Fibroblast of lung (primary cell): ENCODE results near the gene CHST1. TPM values are rescaled to one million over a fixed set of nuclear protein-coding genes. Genes with fewer than 3 reads are reported as not detected.

Experiments used
- DNase-seq, 2 donors: peaks; one replicate each; pipeline versions ENCODE4 v3.0.0 to v3.0.0-alpha.2; 2010; ENCODE audit warnings: low read depth in 2 of 2
- H2AFZ ChIP-seq: 2 replicates; pipeline ENCODE4 v1.5.1; 2012; ENCODE audit warnings: low read length, control low read depth, inconsistent platforms
- H3K27ac ChIP-seq: 2 replicates; pipeline ENCODE4 v1.5.1; 2011; ENCODE audit warnings: low read length, control low read depth; ENCODE audit not compliant: insufficient read depth
- H3K27me3 ChIP-seq: 2 replicates; pipeline ENCODE4 v1.5.1; 2011; ENCODE audit warnings: mild to moderate bottlenecking, low read length; ENCODE audit not compliant: control insufficient read depth, insufficient read depth
- H3K36me3 ChIP-seq: 2 replicates; pipeline ENCODE4 v1.5.1; 2011; ENCODE audit warnings: low read length; ENCODE audit not compliant: control insufficient read depth, insufficient read depth
- H3K4me1 ChIP-seq: 2 replicates; pipeline ENCODE4 v1.5.1; 2011; ENCODE audit warnings: low read length; ENCODE audit not compliant: control insufficient read depth, insufficient read depth; ENCODE audit errors: extremely low read depth
- H3K4me2 ChIP-seq: 2 replicates; pipeline ENCODE4 v1.5.1; 2011; ENCODE audit warnings: low read length, control low read depth; ENCODE audit not compliant: insufficient read depth; ENCODE audit errors: extremely low read depth
- H3K4me3 ChIP-seq, 4 experiments: fragments of 200-600 bp in 1 of 4; sonication (generic) in 1 of 4; replicated peaks in 1 of 4; 2 replicates each; pipeline ENCODE4 v1.5.1; 2011 to 2016; ENCODE audit warnings: low read length in 4 of 4, low read depth in 3 of 4, mild to moderate bottlenecking in 3 of 4, control low read depth in 2 of 4, inconsistent platforms in 1 of 4, mixed read lengths in 1 of 4; ENCODE audit not compliant: insufficient read depth in 1 of 4; ENCODE audit errors: control extremely low read depth in 1 of 4
- H3K79me2 ChIP-seq: 2 replicates; pipeline ENCODE4 v1.5.1; 2012; ENCODE audit warnings: mild to moderate bottlenecking, low read length, inconsistent platforms; ENCODE audit not compliant: control insufficient read depth, insufficient read depth
- H3K9ac ChIP-seq: 2 replicates; pipeline ENCODE4 v1.5.1; 2011; ENCODE audit warnings: mild to moderate bottlenecking, low read length, control low read depth; ENCODE audit not compliant: insufficient read depth
- H3K9me3 ChIP-seq: 2 replicates; pipeline ENCODE4 v1.5.1; 2012; ENCODE audit warnings: low read depth, low read length; ENCODE audit not compliant: control insufficient read depth, insufficient read depth
- H4K20me1 ChIP-seq: 2 replicates; pipeline ENCODE4 v1.5.1; 2011; ENCODE audit warnings: low read length; ENCODE audit not compliant: control insufficient read depth, insufficient read depth; ENCODE audit errors: extremely low read depth
- EZH2 ChIP-seq: IDR thresholded peaks from 2 replicates; pipeline ENCODE4 v1.5.1; 2012; ENCODE audit warnings: low read length, control low read depth, mild to moderate bottlenecking; ENCODE audit errors: missing control alignments
- polyA plus RNA-seq, 2 donors: library from polyadenylated mRNA; depleted of rRNA in 1 of 2; stranded (reverse) in 1 of 2; unstranded in 1 of 2; fragments of >200 nt; gene quantifications; 2 replicates each; pipeline ENCODE4 v1.2.1, GENCODE V29; 2011 to 2012; ENCODE audit warnings: missing spikeins in 1 of 2
- total RNA-seq: library from RNA; depleted of rRNA; stranded (reverse); fragments of >200 nt; gene quantifications from 2 replicates; pipeline ENCODE4 v1.2.1, GENCODE V29; 2014
- TF ChIP-seq, protein P1 (sequence below), 2 donors: IDR thresholded peaks in 1 of 2; conservative IDR thresholded peaks in 1 of 2; 1 replicate in 1 of 2; 2 replicates in 1 of 2; pipeline ENCODE4 v1.5.1; 2011 to 2012; ENCODE audit warnings: low read length in 2 of 2, control low read depth in 1 of 2, inconsistent platforms in 1 of 2, low read depth in 1 of 2, mild to moderate bottlenecking in 1 of 2

CHST1 gene
- total and polyA plus RNA-seq, 2 donors (not counting 1 experiment from before 2014, with no cell fraction given) = under 0.01 to 0.17 TPM

DNA sequence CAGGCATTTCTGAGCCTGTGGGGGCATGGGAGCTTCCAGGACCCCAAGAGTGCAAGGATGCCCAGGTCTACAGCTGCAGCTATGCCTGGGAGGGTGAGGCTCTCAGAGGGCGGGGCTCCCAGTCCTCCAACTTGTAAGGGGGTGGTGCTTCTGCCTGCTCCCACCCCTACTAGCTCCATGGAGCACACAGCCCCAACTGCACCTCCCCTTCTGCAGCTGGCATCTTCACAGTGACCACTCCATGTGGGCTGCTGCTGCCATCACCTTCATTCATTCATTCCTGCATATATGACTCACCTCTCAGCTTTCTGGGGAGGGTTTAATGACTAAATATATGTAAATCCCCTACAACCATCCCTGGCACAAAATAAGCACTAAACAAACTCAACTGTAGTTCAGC lies 43.8 kb downstream of the CHST1 start:
- no peaks in the 10 kb centered on the region for H3K27me3 ChIP-seq
- no peak for DNase-seq
- H3K79me2 ChIP-seq = no peaks in the 10 kb centered on the region
- H3K4me1 ChIP-seq = no peaks in the 10 kb centered on the region
- no peak overlapping the region for H3K27ac ChIP-seq
- no peak overlapping the region for H2AFZ ChIP-seq
- H3K9me3 ChIP-seq = no peaks in the 10 kb centered on the region
- H4K20me1 ChIP-seq = no peaks in the 10 kb centered on the region
- TF ChIP-seq, protein P1, sequence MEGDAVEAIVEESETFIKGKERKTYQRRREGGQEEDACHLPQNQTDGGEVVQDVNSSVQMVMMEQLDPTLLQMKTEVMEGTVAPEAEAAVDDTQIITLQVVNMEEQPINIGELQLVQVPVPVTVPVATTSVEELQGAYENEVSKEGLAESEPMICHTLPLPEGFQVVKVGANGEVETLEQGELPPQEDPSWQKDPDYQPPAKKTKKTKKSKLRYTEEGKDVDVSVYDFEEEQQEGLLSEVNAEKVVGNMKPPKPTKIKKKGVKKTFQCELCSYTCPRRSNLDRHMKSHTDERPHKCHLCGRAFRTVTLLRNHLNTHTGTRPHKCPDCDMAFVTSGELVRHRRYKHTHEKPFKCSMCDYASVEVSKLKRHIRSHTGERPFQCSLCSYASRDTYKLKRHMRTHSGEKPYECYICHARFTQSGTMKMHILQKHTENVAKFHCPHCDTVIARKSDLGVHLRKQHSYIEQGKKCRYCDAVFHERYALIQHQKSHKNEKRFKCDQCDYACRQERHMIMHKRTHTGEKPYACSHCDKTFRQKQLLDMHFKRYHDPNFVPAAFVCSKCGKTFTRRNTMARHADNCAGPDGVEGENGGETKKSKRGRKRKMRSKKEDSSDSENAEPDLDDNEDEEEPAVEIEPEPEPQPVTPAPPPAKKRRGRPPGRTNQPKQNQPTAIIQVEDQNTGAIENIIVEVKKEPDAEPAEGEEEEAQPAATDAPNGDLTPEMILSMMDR (conservative IDR thresholded peaks at IDR 0.05 in 1 of 2, IDR thresholded peaks at IDR 0.05 in 1 of 2; ENCODE audit: low read depth in 1 of 2, low read length in 2 of 2) = no peak
- no peak for TF ChIP-seq EZH2
- H3K9ac ChIP-seq = no peak overlapping the region
- H3K4me2 ChIP-seq = no peak overlapping the region
- H3K4me3 ChIP-seq = no peak overlapping the region
- H3K36me3 ChIP-seq = no peaks in the 10 kb centered on the region

DNA sequence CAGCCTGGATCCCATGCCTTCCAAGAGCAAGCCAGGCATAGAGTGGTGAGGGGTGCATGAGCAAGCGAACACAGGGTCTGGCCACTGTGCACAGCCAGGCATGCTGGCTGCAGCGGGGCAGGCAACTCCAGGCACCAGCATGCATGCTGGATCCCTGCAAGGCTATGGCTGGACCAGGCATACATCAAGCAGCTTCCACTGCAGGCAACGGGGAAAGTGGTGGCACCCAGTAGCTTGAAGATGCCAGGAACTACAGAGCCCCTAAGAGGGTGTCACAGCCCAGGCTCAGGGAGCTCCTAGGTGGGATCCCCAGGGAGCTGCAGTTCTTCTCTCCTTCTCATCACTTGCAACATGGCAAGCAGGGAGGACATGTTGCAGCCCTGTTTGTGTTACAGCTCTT lies 45.2 kb downstream of the CHST1 start:
- TF ChIP-seq EZH2 = no peak
- TF ChIP-seq, protein P1 (conservative IDR thresholded peaks at IDR 0.05 in 1 of 2, IDR thresholded peaks at IDR 0.05 in 1 of 2; ENCODE audit: low read depth in 1 of 2, low read length in 2 of 2) = no peak
- no peaks in the 10 kb centered on the region for H3K27me3 ChIP-seq
- H4K20me1 ChIP-seq = no peaks in the 10 kb centered on the region
- no peaks in the 10 kb centered on the region for H3K4me1 ChIP-seq
- no peak overlapping the region for H3K4me3 ChIP-seq
- no peak overlapping the region for H3K27ac ChIP-seq
- H3K4me2 ChIP-seq = no peak overlapping the region
- no peaks in the 10 kb centered on the region for H3K9me3 ChIP-seq
- H2AFZ ChIP-seq = no peak overlapping the region
- H3K79me2 ChIP-seq = no peaks in the 10 kb centered on the region
- no peaks in the 10 kb centered on the region for H3K36me3 ChIP-seq
- H3K9ac ChIP-seq = no peak overlapping the region
- DNase-seq = no peak

DNA sequence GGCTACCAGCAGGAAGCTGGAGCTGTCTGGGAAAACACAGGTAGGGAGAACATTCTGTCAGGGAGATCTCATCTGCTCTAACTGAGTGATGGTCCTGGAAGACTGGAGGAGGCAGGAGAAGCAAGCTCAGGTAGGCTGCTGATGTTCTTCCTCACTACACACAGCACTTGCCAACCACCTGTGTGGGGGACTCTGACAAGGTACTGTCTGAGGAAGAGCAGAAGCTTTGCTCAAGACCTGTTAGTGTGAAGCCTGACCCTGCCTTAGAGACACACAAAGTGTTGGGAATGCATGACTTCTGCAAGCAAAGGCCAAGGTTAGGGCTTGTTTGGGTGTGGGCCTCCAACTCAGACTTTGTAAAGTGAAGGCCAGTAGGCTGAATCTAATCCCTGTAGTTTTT lies 46.5 kb downstream of the CHST1 start:
- Histone ChIP-seq H3K36me3 (no peaks in the 10 kb centered on the region), H3K27me3 (no peaks in the 10 kb centered on the region), H4K20me1 (no peaks in the 10 kb centered on the region), H3K27ac (no peak overlapping the region), H3K4me3 (no peak overlapping the region), H2AFZ (no peak overlapping the region), H3K9ac (no peak overlapping the region), H3K9me3 (no peaks in the 10 kb centered on the region), H3K4me1 (no peaks in the 10 kb centered on the region), H3K4me2 (no peak overlapping the region), H3K79me2 (no peaks in the 10 kb centered on the region)
- no peak for DNase-seq
- TF ChIP-seq, protein P1 (conservative IDR thresholded peaks at IDR 0.05 in 1 of 2, IDR thresholded peaks at IDR 0.05 in 1 of 2; ENCODE audit: low read depth in 1 of 2, low read length in 2 of 2) = no peak
- TF ChIP-seq EZH2 = no peak
